Body of pancreas (tissue), 4 donors: ENCODE data around the gene LIX1L.

Source experiments
- POLR2A ChIP-seq, 3 donors: fragments of 450-650 bp; IDR thresholded peaks; one replicate each; pipeline ENCODE4 v1.6.1; 2016; ENCODE audit warnings: antibody characterized with exemption in 3 of 3, mild to moderate bottlenecking in 2 of 3
- TF ChIP-seq, protein P1 (sequence below), 7 experiments: fragments of 450-650 bp in 4 of 7; fragments of 200-600 bp in 3 of 7; sonication (generic) in 3 of 7; IDR thresholded peaks; one replicate each; pipeline ENCODE4 v1.5.1; 2016 to 2019; ENCODE audit warnings: antibody characterized with exemption in 7 of 7

DNA sequence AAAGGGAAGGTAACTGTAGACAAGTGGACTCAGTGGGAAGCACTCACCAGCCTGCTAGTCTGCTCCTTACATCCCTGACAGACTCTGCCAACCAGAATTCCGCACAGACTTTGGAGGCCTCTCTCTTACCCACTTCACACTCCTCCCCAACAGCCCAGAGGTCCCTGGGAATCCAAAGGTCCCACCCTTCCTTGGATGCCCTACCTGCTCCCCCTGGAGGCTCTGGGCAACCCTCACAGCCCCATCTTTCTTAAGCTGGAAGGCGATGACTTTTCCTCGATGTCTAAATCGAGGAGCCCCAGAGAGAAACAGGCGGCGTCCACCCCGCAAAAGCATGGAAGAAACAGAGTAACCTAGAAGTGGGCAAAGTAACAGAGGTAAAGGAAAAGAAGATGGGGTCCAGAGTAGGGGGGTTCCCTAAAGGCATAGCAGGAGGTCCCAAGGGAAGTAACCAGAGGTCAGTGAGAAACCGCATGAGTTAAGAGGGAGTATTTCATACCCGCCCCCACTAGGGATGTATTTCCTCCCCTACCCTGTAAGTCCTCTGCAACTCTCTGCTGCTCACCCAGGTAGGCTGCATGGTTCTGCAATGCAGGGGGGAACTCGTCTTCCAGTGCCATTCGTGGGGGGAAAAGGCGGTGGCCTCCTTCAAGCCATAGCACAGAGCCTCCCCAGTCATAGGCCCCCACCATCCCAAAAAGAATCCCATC lies 56.4 kb downstream of the LIX1L start:
- no peak for TF ChIP-seq POLR2A (IDR thresholded peaks at IDR 0.05)
- TF ChIP-seq, protein P1, sequence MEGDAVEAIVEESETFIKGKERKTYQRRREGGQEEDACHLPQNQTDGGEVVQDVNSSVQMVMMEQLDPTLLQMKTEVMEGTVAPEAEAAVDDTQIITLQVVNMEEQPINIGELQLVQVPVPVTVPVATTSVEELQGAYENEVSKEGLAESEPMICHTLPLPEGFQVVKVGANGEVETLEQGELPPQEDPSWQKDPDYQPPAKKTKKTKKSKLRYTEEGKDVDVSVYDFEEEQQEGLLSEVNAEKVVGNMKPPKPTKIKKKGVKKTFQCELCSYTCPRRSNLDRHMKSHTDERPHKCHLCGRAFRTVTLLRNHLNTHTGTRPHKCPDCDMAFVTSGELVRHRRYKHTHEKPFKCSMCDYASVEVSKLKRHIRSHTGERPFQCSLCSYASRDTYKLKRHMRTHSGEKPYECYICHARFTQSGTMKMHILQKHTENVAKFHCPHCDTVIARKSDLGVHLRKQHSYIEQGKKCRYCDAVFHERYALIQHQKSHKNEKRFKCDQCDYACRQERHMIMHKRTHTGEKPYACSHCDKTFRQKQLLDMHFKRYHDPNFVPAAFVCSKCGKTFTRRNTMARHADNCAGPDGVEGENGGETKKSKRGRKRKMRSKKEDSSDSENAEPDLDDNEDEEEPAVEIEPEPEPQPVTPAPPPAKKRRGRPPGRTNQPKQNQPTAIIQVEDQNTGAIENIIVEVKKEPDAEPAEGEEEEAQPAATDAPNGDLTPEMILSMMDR (IDR thresholded peaks at IDR 0.05) = no peak
